Endothelial cell of umbilical vein (primary cell): ENCODE measurements around the gene KRCC1. TPM values are rescaled to one million over a fixed set of nuclear protein-coding genes. Genes with fewer than 3 reads are reported as not detected.

Experiments
- BruUV-seq: library from RNA; stranded (reverse); fragments of 400-500 nt; replicated peaks from 2 replicates; lab custom pipeline; 2021; lab: Mats Ljungman, UMichigan
- CTCF ChIA-PET: fragments of 300-600, 350-600 bp; sonication (Branson Sonifier 250); formaldehyde crosslinking; loops from one replicate; lab custom pipeline; 2021; ENCODE audit warnings: antibody characterized with exemption, inconsistent platforms; lab: Charles Lee
- POLR2A ChIA-PET: fragments of 300-600, 350-600 bp; sonication (Branson Sonifier 250); formaldehyde crosslinking; loops from one replicate; lab custom pipeline; 2021; ENCODE audit warnings: antibody characterized with exemption, inconsistent platforms; lab: Charles Lee
- DNase-seq: peaks from one replicate; pipeline ENCODE4 v3.0.0-alpha.2; 2011; ENCODE audit warnings: low read depth, low spot score
- FAIRE-seq: peaks from 2 replicates; lab custom pipeline; 2011; peaks lifted over from hg19 to GRCh38; lab: Jason Lieb, UNC
- H2AFZ ChIP-seq: 2 replicates; pipeline ENCODE4 v1.6.0; 2012; ENCODE audit warnings: low read depth, low read length, control low read depth, inconsistent platforms
- H3K27ac ChIP-seq: 2 replicates; pipeline ENCODE4 v1.5.1; 2011; ENCODE audit warnings: low read depth, mild to moderate bottlenecking, control low read depth, low read length, moderate library complexity; ENCODE audit not compliant: insufficient read depth
- H3K27me3 ChIP-seq, 2 experiments: 2 replicates each; pipeline versions ENCODE4 v1.6.0 to v1.6.1; 2011; ENCODE audit warnings: low read length in 2 of 2, mixed read lengths in 1 of 2; ENCODE audit not compliant: control insufficient read depth in 2 of 2, insufficient read depth in 2 of 2
- H3K36me3 ChIP-seq, 2 experiments: 2 replicates in 1 of 2; 3 replicates in 1 of 2; pipeline ENCODE4 v1.5.1; 2011; ENCODE audit warnings: low read length in 2 of 2, mild to moderate bottlenecking in 1 of 2, moderate library complexity in 1 of 2; ENCODE audit not compliant: control insufficient read depth in 2 of 2, insufficient read depth in 2 of 2; ENCODE audit errors: extremely low read depth in 1 of 2
- H3K4me1 ChIP-seq: 3 replicates; pipeline ENCODE4 v1.5.1; 2011; ENCODE audit warnings: mild to moderate bottlenecking, low read length; ENCODE audit not compliant: control insufficient read depth, insufficient read depth; ENCODE audit errors: extremely low read depth
- H3K4me2 ChIP-seq: 2 replicates; pipeline ENCODE4 v1.6.1; 2011; ENCODE audit warnings: low read length, control low read depth, mixed read lengths; ENCODE audit not compliant: insufficient read depth
- H3K4me3 ChIP-seq, 3 experiments: fragments of 200-600 bp in 1 of 3; sonication (generic), shearing (Covaris generic) in 1 of 3; replicated peaks in 1 of 3; 2 replicates each; pipeline ENCODE4 v1.5.1; 2011 to 2016; ENCODE audit warnings: control low read depth in 3 of 3, low read length in 3 of 3, mild to moderate bottlenecking in 2 of 3, inconsistent platforms in 1 of 3, low read depth in 1 of 3, moderate library complexity in 1 of 3; ENCODE audit not compliant: insufficient read depth in 1 of 3
- H3K79me2 ChIP-seq: 2 replicates; pipeline ENCODE4 v1.6.0; 2012; ENCODE audit warnings: low read length, inconsistent platforms; ENCODE audit not compliant: control insufficient read depth, insufficient read depth
- H3K9ac ChIP-seq: replicated peaks from 2 replicates; pipeline ENCODE3; 2011; ENCODE audit warnings: low read length, control low read depth; ENCODE audit not compliant: insufficient read depth; ENCODE audit errors: extremely low read depth
- H3K9me1 ChIP-seq: replicated peaks from 3 replicates; pipeline ENCODE4 v1.6.0; 2011; ENCODE audit warnings: mild to moderate bottlenecking, low read length; ENCODE audit not compliant: control insufficient read depth, insufficient read depth; ENCODE audit errors: extremely low read depth
- H3K9me3 ChIP-seq: replicated peaks from 2 replicates; pipeline ENCODE4 v1.5.1; 2012; ENCODE audit warnings: low read length, inconsistent platforms; ENCODE audit not compliant: control insufficient read depth, insufficient read depth
- H4K20me1 ChIP-seq: replicated peaks from 2 replicates; pipeline ENCODE3; 2011; ENCODE audit warnings: mild to moderate bottlenecking, low read length; ENCODE audit not compliant: control insufficient read depth, insufficient read depth; ENCODE audit errors: extremely low read depth
- CTCF ChIP-seq, 2 donors: IDR thresholded peaks; 1 replicate in 1 of 2; 2 replicates in 1 of 2; pipeline ENCODE4 v1.5.1; 2011; ENCODE audit warnings: low read length in 2 of 2, mild to moderate bottlenecking in 2 of 2, moderate library complexity in 2 of 2, control low read depth in 1 of 2, inconsistent platforms in 1 of 2, low read depth in 1 of 2; ENCODE audit not compliant: insufficient read depth in 1 of 2; ENCODE audit errors: extremely low read depth in 1 of 2
- EZH2 ChIP-seq: IDR thresholded peaks from 2 replicates; pipeline ENCODE4 v1.6.1; 2012; ENCODE audit warnings: borderline replicate concordance, low read depth, mild to moderate bottlenecking, moderate library complexity, low read length, inconsistent platforms; ENCODE audit not compliant: severe bottlenecking
- FOS ChIP-seq: IDR thresholded peaks from 2 replicates; pipeline ENCODE4 v1.6.1; 2011; ENCODE audit warnings: mild to moderate bottlenecking, low read length, moderate library complexity, borderline replicate concordance; ENCODE audit not compliant: insufficient read depth
- GATA2 ChIP-seq: IDR thresholded peaks from 2 replicates; pipeline ENCODE4 v1.7.0; 2011; ENCODE audit warnings: low read depth, mild to moderate bottlenecking, moderate library complexity, mixed read lengths, low read length; ENCODE audit not compliant: insufficient read length, insufficient read depth
- JUN ChIP-seq: IDR thresholded peaks from 2 replicates; pipeline ENCODE4 v1.6.1; 2011; ENCODE audit warnings: borderline replicate concordance, low read depth; ENCODE audit not compliant: insufficient read length, insufficient read depth
- MAX ChIP-seq: IDR thresholded peaks from 2 replicates; pipeline ENCODE4 v1.6.1; 2011; ENCODE audit not compliant: insufficient read depth, insufficient read length
- MYC ChIP-seq: IDR thresholded peaks from one replicate; pipeline ENCODE4 v1.6.1; 2011; ENCODE audit warnings: mild to moderate bottlenecking, low read depth, low read length
- POLR2A ChIP-seq: IDR thresholded peaks from 2 replicates; pipeline ENCODE4 v1.6.1; 2012; ENCODE audit warnings: low read depth, mild to moderate bottlenecking, control low read depth, low read length
- POLR2AphosphoS5 ChIP-seq: IDR thresholded peaks from 2 replicates; pipeline ENCODE4 v1.6.1; 2012; ENCODE audit warnings: low read depth, mild to moderate bottlenecking, control low read depth, low read length, moderate library complexity; ENCODE audit not compliant: insufficient read depth
- dilution Hi-C: fragments of 300-500 bp; cut with MboI; formaldehyde crosslinking; loops from one replicate; pipeline ENCODE4 v1.15.0; 2019; ENCODE audit warnings: low sequenced_read_pairs; ENCODE audit not compliant: extremely low pct_ligation_motif_present
- intact Hi-C: fragments of 100-400 bp; cut with micrococcal nuclease; formaldehyde crosslinking; loops from one replicate; pipeline ENCODE4 v1.10.0; 2022
- polyA plus RNA-seq, 4 experiments: library from polyadenylated mRNA; depleted of rRNA in 3 of 4; stranded (reverse) in 3 of 4; unstranded in 1 of 4; fragments of >200 nt; gene quantifications; 2 replicates each; pipeline versions ENCODE4 v1.2.1 to v1.2.3, GENCODE V29; 2011 to 2012; ENCODE audit warnings: missing spikeins in 1 of 4
- total RNA-seq: library from RNA; stranded (reverse); gene quantifications from 2 replicates; pipeline ENCODE4 v1.2.3, GENCODE V29; 2021

KRCC1 gene
- total and polyA plus RNA-seq, 2 donors (not counting 3 experiments of a cell fraction or from before 2014, with no cell fraction given), result 7.4 to 15.0 TPM

GRCh38 chr2:88066543-88066942 lies 11.0 kb upstream of the KRCC1 start:
- no TSS peak for BruUV-seq
- H3K9me1 ChIP-seq, result no peaks in the 10 kb centered on the region
- no peak for TF ChIP-seq GATA2
- no peak for TF ChIP-seq FOS
- no peak for TF ChIP-seq MAX
- TF ChIP-seq CTCF (IDR thresholded peaks at IDR 0.05; ENCODE audit: extremely low read depth in 1 of 2, insufficient read depth in 1 of 2, low read depth in 1 of 2, low read length in 2 of 2), result no peak
- TF ChIP-seq MYC, result no peak
- TF ChIP-seq EZH2, result no peak
- TF ChIP-seq JUN, result no peak
- no peak for TF ChIP-seq POLR2AphosphoS5
- no peak for TF ChIP-seq POLR2A
- H3K27me3 ChIP-seq, result peaks cover 5 to 8% of the 10 kb centered on the region in 2 experiments
- FAIRE-seq (no peak), DNase-seq (no peak)
- ChIA-PET CTCF (interaction anchor here (0.9 to 1.2 kb wide), 3 partner anchors 12 to 93 kb away, joined by 3 to 5 read pairs (median 3); no protein-coding TSS in a partner anchor), POLR2A (no interaction called here)
- intact Hi-C loops (no loop called here), dilution Hi-C loops (no loop called here)
- H3K27ac ChIP-seq, result no peak overlapping the region
- no peaks in the 10 kb centered on the region for H3K36me3 ChIP-seq
- no peaks in the 10 kb centered on the region for H4K20me1 ChIP-seq
- no peaks in the 10 kb centered on the region for H3K79me2 ChIP-seq
- no peaks in the 10 kb centered on the region for H3K4me1 ChIP-seq
- no peak overlapping the region for H3K9ac ChIP-seq
- no peaks in the 10 kb centered on the region for H3K9me3 ChIP-seq
- H3K4me2 ChIP-seq, result no peak overlapping the region
- no peak overlapping the region for H3K4me3 ChIP-seq
- H2AFZ ChIP-seq, result no peak overlapping the region
